SK-N-SH (cell line): ENCODE data around the gene HDAC4. TPM values are rescaled to one million over a fixed set of nuclear protein-coding genes. Genes with fewer than 3 reads are reported as not detected.

Source experiments
- CTCF ChIA-PET: fragments of 300-600, 350-600 bp; formaldehyde crosslinking; extraction: SDS; loops from one replicate; lab custom pipeline; 2021; lab: Yijun Ruan, JAX
- POLR2A ChIA-PET: fragments of 350-600 bp; sonication (Branson Sonifier 250); formaldehyde crosslinking; extraction: SDS; loops from one replicate; lab custom pipeline; 2020; ENCODE audit warnings: antibody characterized with exemption, inconsistent platforms; lab: Yijun Ruan, JAX
- DNase-seq: peaks from one replicate; pipeline ENCODE4 v3.0.0; 2012
- H2AFZ ChIP-seq: fragments of 200-600 bp; sonication (generic); 2 replicates; pipeline ENCODE4 v1.8.1; 2016; ENCODE audit warnings: antibody characterized with exemption, mild to moderate bottlenecking, low read depth
- H3F3A ChIP-seq: fragments of 200-600 bp; sonication (generic); replicated peaks from 2 replicates; pipeline ENCODE3; 2016; ENCODE audit warnings: antibody characterized with exemption, mild to moderate bottlenecking; ENCODE audit not compliant: insufficient read depth
- H3K27ac ChIP-seq, 2 experiments: fragments of 200-500 bp in 1 of 2; fragments of 200-600 bp in 1 of 2; sonication (Bioruptor generic) in 1 of 2; sonication (generic), shearing (Covaris generic) in 1 of 2; 2 replicates each; pipeline versions ENCODE4 v1.5.1 to v1.6.1; 2014 to 2016; ENCODE audit warnings: low read depth in 2 of 2, inconsistent platforms in 1 of 2, low read length in 1 of 2, mild to moderate bottlenecking in 1 of 2, mixed read lengths in 1 of 2
- H3K27me3 ChIP-seq: fragments of 200-600 bp; sonication (generic), shearing (Covaris generic); 2 replicates; pipeline ENCODE4 v1.6.1; 2016; ENCODE audit warnings: mixed run types; ENCODE audit not compliant: insufficient read depth
- H3K36me3 ChIP-seq, 2 experiments: fragments of 200-500 bp in 1 of 2; fragments of 200-600 bp in 1 of 2; sonication (Bioruptor generic) in 1 of 2; sonication (generic) in 1 of 2; replicated peaks in 1 of 2; 2 replicates each; pipeline versions ENCODE3 to v1.5.1; 2014 to 2016; ENCODE audit warnings: low read length in 1 of 2, mild to moderate bottlenecking in 1 of 2; ENCODE audit not compliant: insufficient read depth in 2 of 2, control insufficient read depth in 1 of 2
- H3K4me1 ChIP-seq, 2 experiments: fragments of 200-500 bp in 1 of 2; fragments of 200-600 bp in 1 of 2; sonication (Bioruptor generic) in 1 of 2; sonication (generic), shearing (Covaris generic) in 1 of 2; 2 replicates each; pipeline versions ENCODE4 v1.5.1 to v1.6.1; 2014 to 2016; ENCODE audit warnings: low read depth in 1 of 2, low read length in 1 of 2, mixed run types in 1 of 2; ENCODE audit not compliant: insufficient read depth in 2 of 2, control insufficient read depth in 1 of 2
- H3K4me2 ChIP-seq: fragments of 200-600 bp; sonication (generic), shearing (Covaris generic); 2 replicates; pipeline ENCODE4 v1.6.1; 2017; ENCODE audit warnings: mixed run types
- H3K4me3 ChIP-seq, 2 experiments: fragments of 200-500 bp in 1 of 2; fragments of 200-600 bp in 1 of 2; sonication (Bioruptor generic) in 1 of 2; sonication (generic), shearing (Covaris generic) in 1 of 2; 2 replicates each; pipeline versions ENCODE4 v1.5.1 to v1.8.1; 2014 to 2016; ENCODE audit warnings: low read depth in 2 of 2, inconsistent platforms in 1 of 2, low read length in 1 of 2, mild to moderate bottlenecking in 1 of 2, mixed read lengths in 1 of 2, moderate library complexity in 1 of 2
- H3K79me2 ChIP-seq: fragments of 200-600 bp; sonication (generic); 2 replicates; pipeline ENCODE4 v1.8.1; 2017; ENCODE audit warnings: mild to moderate bottlenecking; ENCODE audit not compliant: insufficient read depth
- H3K9ac ChIP-seq: fragments of 200-600 bp; sonication (generic); 2 replicates; pipeline ENCODE4 v1.6.1; 2017; ENCODE audit warnings: mixed run types
- H3K9me2 ChIP-seq: fragments of 200-600 bp; sonication (generic); 2 replicates; pipeline ENCODE4 v1.6.1; 2017; ENCODE audit warnings: mixed run types
- H3K9me3 ChIP-seq: fragments of 200-600 bp; sonication (generic); 2 replicates; pipeline ENCODE4 v1.6.1; 2017; ENCODE audit warnings: mixed run types, mild to moderate bottlenecking, moderate library complexity
- H4K20me1 ChIP-seq: fragments of 200-600 bp; sonication (generic); 2 replicates; pipeline ENCODE4 v1.6.1; 2017; ENCODE audit warnings: mild to moderate bottlenecking, mixed run types; ENCODE audit not compliant: insufficient read depth
- ELF1 ChIP-seq: IDR thresholded peaks from 2 replicates; pipeline ENCODE4 v1.4.0; 2012
- EP300 ChIP-seq, 2 experiments: IDR thresholded peaks; 2 replicates each; pipeline versions ENCODE4 v1.4.0 to v1.6.1; 2012; ENCODE audit warnings: borderline replicate concordance in 1 of 2, low read depth in 1 of 2, low read length in 1 of 2
- FOXM1 ChIP-seq: IDR thresholded peaks from 2 replicates; pipeline ENCODE4 v1.4.0; 2012; ENCODE audit warnings: low read depth, mild to moderate bottlenecking
- MXI1 ChIP-seq: IDR thresholded peaks from 2 replicates; pipeline ENCODE4 v1.6.1; 2012; ENCODE audit warnings: mild to moderate bottlenecking, low read depth, low read length, improper control_type of control experiment
- NFIC ChIP-seq: IDR thresholded peaks from 2 replicates; pipeline ENCODE4 v1.4.0; 2012; ENCODE audit warnings: borderline replicate concordance
- POLR2AphosphoS5 ChIP-seq: IDR thresholded peaks from 2 replicates; pipeline ENCODE4 v1.6.1; 2012; ENCODE audit warnings: low read depth, low read length
- RAD21 ChIP-seq: IDR thresholded peaks from 2 replicates; pipeline ENCODE4 v1.6.1; 2012; ENCODE audit warnings: mild to moderate bottlenecking, low read length
- RCOR1 ChIP-seq: fragments of 150-350 bp; IDR thresholded peaks from 2 replicates; pipeline ENCODE4 v1.6.1; 2017; ENCODE audit warnings: antibody characterized with exemption, low read length
- REST ChIP-seq: IDR thresholded peaks from 2 replicates; pipeline ENCODE4 v1.6.1; 2012; ENCODE audit warnings: mild to moderate bottlenecking, low read depth, low read length, moderate library complexity
- SMC3 ChIP-seq: IDR thresholded peaks from 2 replicates; pipeline ENCODE4 v1.6.1; 2012; ENCODE audit warnings: low read depth, low read length, improper control_type of control experiment
- USF1 ChIP-seq: IDR thresholded peaks from 2 replicates; pipeline ENCODE4 v1.4.0; 2012; ENCODE audit warnings: low read depth, borderline replicate concordance
- ZBTB33 ChIP-seq: IDR thresholded peaks from 2 replicates; pipeline ENCODE4 v1.4.0; 2012; ENCODE audit warnings: low read depth, borderline replicate concordance
- WGBS: methylation state at CpG from one replicate; pipeline ENCODE4 v1.1.6; 2017; ENCODE audit warnings: low lambda C conversion rate; 5-methylcytosine and 5-hydroxymethylcytosine counted together
- polyA plus RNA-seq, 3 experiments: library from polyadenylated mRNA; depleted of rRNA; stranded (reverse); fragments of >200 nt; gene quantifications; 2 replicates each; pipeline ENCODE4 v1.2.3, GENCODE V29; 2012

The HDAC4 gene
- polyA plus RNA-seq, 1 of the 3 experiments (the other 2 are of a cell fraction): 5.5 TPM

- ChIA-PET CTCF (no interaction called here), POLR2A (no interaction called here)
- no peak overlapping the region for H3K4me3 ChIP-seq
- no peaks in the 10 kb centered on the region for H3K36me3 ChIP-seq
- H3K27me3 ChIP-seq: no peaks in the 10 kb centered on the region
- WGBS: 94% methylated on average over 12 of the region's 31 CpGs
- no peaks in the 10 kb centered on the region for H3K9me2 ChIP-seq
- H3K9ac ChIP-seq: no peak overlapping the region
- peaks cover 0 to 19% of the 10 kb centered on the region in 2 experiments; a peak in 1 of 4 replicates for H3K4me1 ChIP-seq
- H4K20me1 ChIP-seq: no peaks in the 10 kb centered on the region
- no peak overlapping the region for H2AFZ ChIP-seq
- H3F3A ChIP-seq: no peaks in the 10 kb centered on the region
- TF ChIP-seq ELF1 (no peak), RAD21 (peak; percentile 62), SMC3 (peak; percentile 46; the same call in 1 of the 2 replicates)
- H3K9me3 ChIP-seq: no peaks in the 10 kb centered on the region
- H3K27ac ChIP-seq: no peak overlapping the region; a peak in 1 of 4 replicates
- H3K79me2 ChIP-seq: peaks cover 4% of the 10 kb centered on the region; the same call in 1 of the 2 replicates
- H3K4me2 ChIP-seq: no peak overlapping the region
- DNase-seq: peak; percentile 70
Observed at GRCh38 chr2:239375278-239376061, 25.4 kb downstream of the HDAC4 start.

GRCh38 chr2:239374896-239375277 is 25.9 kb downstream of the HDAC4 start:
- ChIA-PET CTCF (no interaction called here), POLR2A (no interaction called here)
- no peak for DNase-seq

GRCh38 chr2:239372835-239373234 is 28.0 kb downstream of the HDAC4 start:
- POLR2A ChIA-PET: no interaction called here
- H3K4me1 ChIP-seq: peaks cover 0 to 21% of the 10 kb centered on the region in 2 experiments; a peak in 1 of 4 replicates
- H3F3A ChIP-seq: no peaks in the 10 kb centered on the region
- no peaks in the 10 kb centered on the region for H3K27me3 ChIP-seq
- TF ChIP-seq MXI1 (no peak), ZBTB33 (no peak), REST (no peak), RCOR1 (no peak), SMC3 (no peak), POLR2AphosphoS5 (no peak), RAD21 (no peak)
- H2AFZ ChIP-seq: no peak overlapping the region
- H3K9ac ChIP-seq: no peak overlapping the region
- H3K79me2 ChIP-seq: peaks cover 4% of the 10 kb centered on the region; the same call in 1 of the 2 replicates
- no peak overlapping the region for H3K4me2 ChIP-seq
- no peaks in the 10 kb centered on the region for H3K9me2 ChIP-seq
- no peaks in the 10 kb centered on the region for H3K36me3 ChIP-seq
- H3K4me3 ChIP-seq: no peak overlapping the region
- CTCF ChIA-PET: no interaction called here
- DNase-seq: no peak
- no peaks in the 10 kb centered on the region for H3K9me3 ChIP-seq
- 96% methylated on average over 12 of the region's 13 CpGs for WGBS
- H3K27ac ChIP-seq: no peak overlapping the region
- no peaks in the 10 kb centered on the region for H4K20me1 ChIP-seq

More at GRCh38 chr2:239374896-239375277, 25.9 kb downstream of the HDAC4 start:
- no peak overlapping the region; a peak in 1 of 4 replicates for H3K27ac ChIP-seq
- 96% methylated on average over 9 of the region's 13 CpGs for WGBS
- no peaks in the 10 kb centered on the region for H3K9me2 ChIP-seq
- H3K4me2 ChIP-seq: no peak overlapping the region
- H3K4me3 ChIP-seq: no peak overlapping the region
- peaks cover 4% of the 10 kb centered on the region; the same call in 1 of the 2 replicates for H3K79me2 ChIP-seq
- no peaks in the 10 kb centered on the region for H3K36me3 ChIP-seq
- H2AFZ ChIP-seq: no peak overlapping the region
- no peaks in the 10 kb centered on the region for H3F3A ChIP-seq
- H4K20me1 ChIP-seq: no peaks in the 10 kb centered on the region
- no peaks in the 10 kb centered on the region for H3K9me3 ChIP-seq
- TF ChIP-seq POLR2AphosphoS5 (no peak), USF1 (no peak), NFIC (no peak), EP300 (IDR thresholded peaks at IDR 0.05; ENCODE audit: borderline replicate concordance in 1 of 2, low read depth in 1 of 2, low read length in 1 of 2) (no peak), FOXM1 (no peak)
- peaks cover 0 to 19% of the 10 kb centered on the region in 2 experiments; a peak in 1 of 4 replicates for H3K4me1 ChIP-seq
- no peak overlapping the region for H3K9ac ChIP-seq
- no peaks in the 10 kb centered on the region for H3K27me3 ChIP-seq
